K562 (cell line): ENCODE data around the gene TCF25. TPM values are rescaled to one million over a fixed set of nuclear protein-coding genes. Genes with fewer than 3 reads are reported as not detected.

ENCODE experiments used
- CHAMP1 ChIP-seq: fragments of 450-650 bp; IDR thresholded peaks from 2 replicates; pipeline ENCODE4 v1.6.1; 2016; ENCODE audit warnings: mild to moderate bottlenecking
- CHD7 ChIP-seq: fragments of 200-600 bp; sonication (generic); IDR thresholded peaks from one replicate; pipeline ENCODE4 v1.6.1; 2012; ENCODE audit warnings: mild to moderate bottlenecking, low read depth, low read length, inconsistent platforms
- GMEB1 ChIP-seq: fragments of 250-450 bp; sonication (Bioruptor Pico); IDR thresholded peaks from 2 replicates; pipeline ENCODE4 v1.4.0; 2020; ENCODE audit warnings: mild to moderate bottlenecking
- HNRNPUL1 ChIP-seq: fragments of 200-400 bp; formaldehyde crosslinking; IDR thresholded peaks from 2 replicates; pipeline ENCODE4 v1.6.1; 2017; ENCODE audit warnings: low read length
- LCOR ChIP-seq: sonication (generic); formaldehyde crosslinking; IDR thresholded peaks from 2 replicates; pipeline ENCODE4 v1.8.0; 2022; ENCODE audit warnings: mild to moderate bottlenecking, missing genetic modification reagents
- MAX ChIP-seq: sonication (generic); formaldehyde crosslinking; IDR thresholded peaks from 2 replicates; pipeline ENCODE4 v1.9.0; 2022; ENCODE audit warnings: mild to moderate bottlenecking, missing genetic modification reagents
- TCF3 ChIP-seq: sonication (generic); formaldehyde crosslinking; IDR thresholded peaks from 2 replicates; pipeline ENCODE4 v1.4.0; 2020; ENCODE audit warnings: mild to moderate bottlenecking, missing genetic modification reagents
- ZFP36 ChIP-seq: fragments of 150-350 bp; IDR thresholded peaks from 2 replicates; pipeline ENCODE4 v1.6.1; 2018; ENCODE audit warnings: low read length, low read depth; ENCODE audit not compliant: partially characterized antibody
- polyA plus RNA-seq, 8 experiments: library from polyadenylated mRNA; depleted of rRNA in 4 of 8; stranded (reverse) in 5 of 8; unstranded in 3 of 8; fragments of >200 nt; fragmentation: Nextera tagmentation in 2 of 8; fragmentation: Illumina TruSeq in 1 of 8; extraction: Ambion mirVana in 2 of 8; extraction: Trizol in 1 of 8; gene quantifications; 2 replicates each; pipeline versions ENCODE4 v1.2.1 to v1.2.3, GENCODE V29; 2011 to 2014; ENCODE audit warnings: inconsistent platforms in 1 of 8, missing spikeins in 1 of 8
- total RNA-seq, 7 experiments: library from RNA; depleted of rRNA in 6 of 7; stranded (reverse); fragments of >200 nt in 6 of 7; fragmentation: Illumina TruSeq in 2 of 7; extraction: Trizol in 2 of 7; gene quantifications; 2 replicates each; pipeline versions ENCODE4 v1.2.1 to v1.2.3, GENCODE V29; 2011 to 2021; ENCODE audit warnings: low replicate concordance in 1 of 7

The TCF25 gene
- total and polyA plus RNA-seq, 9 of the 15 experiments (the other 6 are each of a cell fraction or from before 2014, with no cell fraction given), result 9.0 to 154 (median 83.8) TPM

DNA sequence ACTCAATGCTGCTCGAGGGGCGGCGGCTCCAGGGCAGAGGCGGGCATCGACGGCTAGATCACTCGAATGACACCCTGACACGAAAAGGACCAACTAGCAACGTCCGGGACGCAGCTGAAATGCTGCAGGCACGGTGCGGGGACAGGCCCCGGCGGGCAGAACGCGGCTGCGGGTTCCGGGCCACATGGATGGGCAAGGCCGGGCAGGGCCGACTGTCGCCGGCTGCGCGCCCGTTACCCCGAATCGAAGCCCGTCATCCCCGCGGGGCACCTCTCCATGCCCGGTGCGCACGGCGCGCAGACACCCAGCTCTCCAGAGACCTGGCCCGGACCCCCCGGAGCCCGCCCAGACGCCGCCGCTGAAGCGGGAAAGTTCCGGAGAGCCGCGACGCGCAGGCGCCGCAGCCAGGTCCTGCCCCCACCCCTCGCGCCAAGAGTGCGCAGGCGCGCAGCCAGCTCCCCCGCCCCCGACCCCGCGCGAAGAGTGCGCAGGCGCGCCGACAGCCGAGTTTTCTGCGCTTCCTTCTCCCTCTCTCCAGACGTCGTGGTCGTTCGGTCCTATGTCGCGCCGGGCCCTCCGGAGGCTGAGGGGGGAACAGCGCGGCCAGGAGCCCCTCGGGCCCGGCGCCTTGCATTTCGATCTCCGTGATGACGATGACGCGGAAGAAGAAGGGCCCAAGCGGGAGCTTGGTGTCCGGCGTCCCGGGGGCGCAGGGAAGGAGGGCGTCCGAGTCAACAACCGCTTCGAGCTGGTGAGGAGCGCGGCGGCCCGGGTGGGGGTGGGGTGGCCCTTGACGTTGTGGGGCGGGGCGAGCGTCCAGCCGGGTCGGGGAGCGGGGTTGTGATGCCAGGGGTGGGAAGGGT is at the start of gene TCF25 (continued):
- TF ChIP-seq CHD7 (no peak), TCF3 (CRISPR knock-in tag) (no peak; the same call in 1 of the 2 replicates), LCOR (no peak), GMEB1 (CRISPR knock-in tag) (peak; percentile 20; the same call in 1 of the 2 replicates), HNRNPUL1 (no peak), MAX (CRISPR knock-in tag) (peak; percentile 88), CHAMP1 (no peak), ZFP36 (no peak)
